AG09319 (cell line): ENCODE measurements around the gene ITPR3.

Source experiments
- DNase-seq: peaks from one replicate; pipeline ENCODE4 v3.0.0-alpha.2; 2010; ENCODE audit warnings: low read depth; ENCODE audit errors: extremely low read depth
- CTCF ChIP-seq: IDR thresholded peaks from 2 replicates; pipeline ENCODE4 v1.5.1; 2011; ENCODE audit warnings: low read depth, mild to moderate bottlenecking, inconsistent platforms, low read length, moderate library complexity

The ITPR3 gene

GRCh38 chr6:33684428-33684896 lies 63.3 kb downstream of the ITPR3 start:
- no peak for TF ChIP-seq CTCF
- no peak for DNase-seq

GRCh38 chr6:33684983-33685382 lies 63.9 kb downstream of the ITPR3 start:
- DNase-seq, result no peak
- no peak for TF ChIP-seq CTCF

GRCh38 chr6:33685411-33686224 lies 64.5 kb downstream of the ITPR3 start:
- no peak for DNase-seq
- no peak for TF ChIP-seq CTCF

- no peak for TF ChIP-seq CTCF
- DNase-seq, result no peak
These were observed 65.3 kb downstream of the ITPR3 start for GRCh38 chr6:33686225-33686924.

GRCh38 chr6:33686981-33687975 lies 66.2 kb downstream of the ITPR3 start:
- no peak for TF ChIP-seq CTCF
- DNase-seq, result no peak

- no peak for TF ChIP-seq CTCF
- DNase-seq, result no peak
These were observed 66.9 kb downstream of the ITPR3 start for GRCh38 chr6:33688006-33688405.
